Measurements from ENCODE around the gene SRL. TPM values are rescaled to one million over a fixed set of nuclear protein-coding genes. Genes with fewer than 3 reads are reported as not detected.

The SRL gene
- total and polyA plus RNA-seq, 2 of the 8 experiments (the other 6 are each of a cell fraction or from before 2014, with no cell fraction given): 0.05 TPM; not detected in 1

DNA sequence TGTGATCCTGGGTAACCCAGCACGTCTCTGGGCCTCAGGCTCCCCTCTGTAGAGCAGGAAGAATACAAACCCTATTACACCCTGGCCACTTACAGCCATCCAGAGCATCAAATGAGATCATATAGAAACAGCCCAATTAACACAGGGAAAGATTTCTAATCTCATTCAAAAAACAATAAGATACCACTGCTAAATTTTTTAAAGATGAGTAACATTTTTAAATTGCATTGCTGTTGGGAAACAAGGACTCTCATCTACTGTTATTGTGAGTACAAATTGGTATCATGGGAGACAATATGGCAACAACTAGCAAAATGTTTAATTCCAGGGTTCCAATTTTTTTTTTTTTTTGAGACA is 41.1 kb downstream of the SRL start (continued):
- TF ChIP-seq BRCA1 (IDR thresholded peaks at IDR 0.05; ENCODE audit: low read depth, low read length) (no peak), PHF8 (conservative IDR thresholded peaks at IDR 0.05; ENCODE audit: low read depth, low read length) (no peak), E2F6 (IDR thresholded peaks at IDR 0.05) (no peak), KDM5A (IDR thresholded peaks at IDR 0.05; ENCODE audit: low read length) (no peak), JUND (IDR thresholded peaks at IDR 0.05; ENCODE audit: low read length) (no peak), NANOG (IDR thresholded peaks at IDR 0.05; ENCODE audit: insufficient read depth, low read depth, low read length, poor library complexity, severe bottlenecking) (no peak)

All from H1 (cell line).